ENCODE data around the gene LASP1NB.

LASP1NB gene

GRCh38 chr17:38886643-38887010, 38.8 kb upstream of the LASP1NB start:
- no peak overlapping the region for H3K4me3 ChIP-seq
- peaks cover 63 to 75% (median 64%) of the 10 kb centered on the region in 4 donors for H3K4me1 ChIP-seq
- ATAC-seq (ENCODE audit: low FRiP score in 2 of 2), result no peak
- H3K36me3 ChIP-seq, result peaks cover 5 to 72% (median 37%) of the 10 kb centered on the region in 4 donors
- no peaks in the 10 kb centered on the region for H3K9me3 ChIP-seq
- peak overlapping the region in 2 of 4 donors; percentile 30 to 79 for H3K27ac ChIP-seq
- WGBS, 2 donors, result 76 to 80% methylated on average over 8 of the region's 8 CpGs
- no peak for DNase-seq
- TF ChIP-seq POLR2A (IDR thresholded peaks at IDR 0.05) (no peak), POLR2AphosphoS5 (IDR thresholded peaks at IDR 0.05) (no peak), EP300 (IDR thresholded peaks at IDR 0.05) (no peak), CTCF (IDR thresholded peaks at IDR 0.05) (no peak)
- no peaks in the 10 kb centered on the region for H3K27me3 ChIP-seq

GRCh38 chr17:38888842-38889241, 36.6 kb upstream of the LASP1NB start:
- Histone ChIP-seq H3K27ac (no peak overlapping the region), H3K36me3 (peaks cover 12 to 79% (median 53%) of the 10 kb centered on the region in 4 donors), H3K4me1 (peaks cover 57 to 73% (median 60%) of the 10 kb centered on the region in 4 donors), H3K27me3 (no peaks in the 10 kb centered on the region), H3K4me3 (no peak overlapping the region), H3K9me3 (no peaks in the 10 kb centered on the region)
- 90 to 91% methylated on average over 9 of the region's 9 CpGs for WGBS, 2 donors
- TF ChIP-seq EP300 (IDR thresholded peaks at IDR 0.05), result no peak
- no peak for TF ChIP-seq CTCF (IDR thresholded peaks at IDR 0.05)
- TF ChIP-seq POLR2A (IDR thresholded peaks at IDR 0.05), result no peak
- TF ChIP-seq POLR2AphosphoS5 (IDR thresholded peaks at IDR 0.05), result no peak
- DNase-seq (no peak), ATAC-seq (ENCODE audit: low FRiP score in 2 of 2) (no peak)

- Histone ChIP-seq H3K4me1 (peaks cover 54 to 72% (median 55%) of the 10 kb centered on the region in 4 donors), H3K9me3 (no peaks in the 10 kb centered on the region), H3K36me3 (peaks cover 12 to 81% (median 53%) of the 10 kb centered on the region in 4 donors), H3K4me3 (no peak overlapping the region), H3K27me3 (no peaks in the 10 kb centered on the region), H3K27ac (peak overlapping the region; percentile 37 to 79 (median 43))
- whole genome bisulfite sequencing, 2 donors, result 77 to 86% methylated on average over 12 of the region's 12 CpGs
- no peak for DNase-seq
- no peak for TF ChIP-seq CTCF (IDR thresholded peaks at IDR 0.05)
- TF ChIP-seq POLR2A (IDR thresholded peaks at IDR 0.05), result no peak
- no peak for TF ChIP-seq EP300 (IDR thresholded peaks at IDR 0.05)
- no peak for TF ChIP-seq POLR2AphosphoS5 (IDR thresholded peaks at IDR 0.05)
- no peak for ATAC-seq (ENCODE audit: low FRiP score in 2 of 2)
These were observed 35.5 kb upstream of the LASP1NB start for GRCh38 chr17:38889745-38890409.

- H3K36me3 ChIP-seq, result peaks cover 12 to 80% (median 53%) of the 10 kb centered on the region in 4 donors
- H3K27ac ChIP-seq, result peak overlapping the region; percentile 39 to 79 (median 43)
- ATAC-seq (ENCODE audit: low FRiP score in 2 of 2), result no peak
- H3K4me3 ChIP-seq, result no peak overlapping the region
- 69 to 72% methylated on average over 2 to 8 of the region's 8 CpGs for WGBS, 2 donors
- peaks cover 49 to 67% (median 51%) of the 10 kb centered on the region in 4 donors for H3K4me1 ChIP-seq
- no peaks in the 10 kb centered on the region for H3K27me3 ChIP-seq
- H3K9me3 ChIP-seq, result no peaks in the 10 kb centered on the region
- no peak for TF ChIP-seq POLR2A (IDR thresholded peaks at IDR 0.05)
- TF ChIP-seq CTCF (IDR thresholded peaks at IDR 0.05), result no peak
- no peak for TF ChIP-seq POLR2AphosphoS5 (IDR thresholded peaks at IDR 0.05)
- DNase-seq, result no peak
These were observed 35.0 kb upstream of the LASP1NB start for GRCh38 chr17:38890410-38890746.

GRCh38 chr17:38891441-38891840, 34.0 kb upstream of the LASP1NB start:
- H3K9me3 ChIP-seq, result no peaks in the 10 kb centered on the region
- H3K4me1 ChIP-seq, result peaks cover 47 to 64% (median 49%) of the 10 kb centered on the region in 4 donors
- no peak for DNase-seq
- whole genome bisulfite sequencing, 2 donors, result 77 to 84% methylated on average over 8 of the region's 8 CpGs
- no peak overlapping the region for H3K4me3 ChIP-seq
- no peaks in the 10 kb centered on the region for H3K27me3 ChIP-seq
- peak overlapping the region in 3 of 4 donors; percentile 39 to 79 (median 46) for H3K27ac ChIP-seq
- H3K36me3 ChIP-seq, result peaks cover 12 to 81% (median 54%) of the 10 kb centered on the region in 4 donors
- no peak for ATAC-seq (ENCODE audit: low FRiP score in 2 of 2)
- TF ChIP-seq POLR2A (IDR thresholded peaks at IDR 0.05) (no peak), POLR2AphosphoS5 (IDR thresholded peaks at IDR 0.05) (no peak), CTCF (IDR thresholded peaks at IDR 0.05) (no peak), EP300 (IDR thresholded peaks at IDR 0.05) (no peak)

Data from upper lobe of left lung (tissue), 6 donors.